Pancreas (tissue), 10 donors: ENCODE data around the gene TMEM109. TPM values are rescaled to one million over a fixed set of nuclear protein-coding genes. Genes with fewer than 3 reads are reported as not detected.

ENCODE experiments used
- ATAC-seq, 4 donors: fragments of 200-7000 bp; cut with Tn5 transposase; one replicate each; pipeline versions ENCODE4 v1.8.0 to v1.9.1; 2020; ENCODE audit warnings: mild to moderate bottlenecking in 4 of 4, moderate library complexity in 4 of 4
- DNase-seq, 6 donors: peaks; one replicate each; pipeline ENCODE4 v3.0.0-alpha.2; 2020
- FAIRE-seq: peaks from 2 replicates; lab custom pipeline; 2012; peaks lifted over from hg19 to GRCh38; lab: Jason Lieb, UNC
- H3K27ac ChIP-seq, 4 donors: fragments of 200-600 bp; sonication (generic); 1 replicate in 3 of 4; 2 replicates in 1 of 4; pipeline versions ENCODE4 v1.5.0 to v1.8.0; 2020
- H3K27me3 ChIP-seq, 4 donors: fragments of 200-600 bp; one replicate each; pipeline ENCODE4 v1.8.0; 2021
- H3K36me3 ChIP-seq, 3 donors: fragments of 200-600 bp; sonication (generic) in 1 of 3; one replicate each; pipeline versions ENCODE4 v1.5.0 to v1.8.0; 2020 to 2021
- H3K4me1 ChIP-seq, 3 donors: fragments of 200-600 bp; one replicate each; pipeline ENCODE4 v1.8.0; 2021
- H3K4me3 ChIP-seq, 4 donors: fragments of 200-600 bp; sonication (generic) in 2 of 4; one replicate each; pipeline versions ENCODE4 v1.5.0 to v1.8.0; 2020 to 2021
- H3K9me3 ChIP-seq, 4 donors: fragments of 200-600 bp; one replicate each; pipeline ENCODE4 v1.8.0; 2021
- WGBS, 2 donors: extraction: QIAGEN DNeasy Blood & Tissue Kit; methylation state at CpG; one replicate each; pipeline ENCODE4 v1.1.7; 2013; 5-methylcytosine and 5-hydroxymethylcytosine counted together
- intact Hi-C, 3 donors: fragments of 100-400 bp; cut with DNase I; formaldehyde crosslinking; loops; one replicate each; pipeline versions ENCODE4 v1.11.1 to v1.14.2; 2022
- polyA plus RNA-seq, 2 donors: library from polyadenylated mRNA; stranded (reverse); fragments of 200-250 nt; gene quantifications; one replicate each; pipeline ENCODE4 v1.2.3, GENCODE V29; 2013
- total RNA-seq, 6 donors: library from RNA; stranded (reverse); fragmentation: NEBNext Ultra II Directional in 4 of 6; extraction: Animal tissue kit (Norgen Biotek cat#: 25700) in 4 of 6; gene quantifications; one replicate each; pipeline versions ENCODE4 v1.2.1 to v1.2.4, GENCODE V29; 2021 to 2023
- TF ChIP-seq, protein P1 (sequence below), 4 donors: fragments of 200-600 bp; sonication (generic) in 3 of 4; IDR thresholded peaks; one replicate each; pipeline versions ENCODE4 v1.5.0 to v1.8.0; 2021; ENCODE audit warnings: antibody characterized with exemption in 4 of 4
- donor health status: healthy with polysubstance abuse.
- donor health status: DM: no; HTN: no; CAD: no; lungs with moderate emphysema.
- donor health status: DM: no; HTN: no; CAD: no.
- donor health status: control.
- donor health status: control.
- donor health status: Bipolar disorder and iron deficiency.
- donor health status: DM: yes; HTN: yes; CAD: no.
- donor health status: DM: no; HTN: no; CAD: no.
- donor health status: DM: no; HTN: no; CAD: no.
- donor health status: DM: yes; HTN: yes; CAD: no.

The TMEM109 gene
- total and polyA plus RNA-seq, 8 donors = 28.2 to 53.0 (median 40.0) TPM

DNA sequence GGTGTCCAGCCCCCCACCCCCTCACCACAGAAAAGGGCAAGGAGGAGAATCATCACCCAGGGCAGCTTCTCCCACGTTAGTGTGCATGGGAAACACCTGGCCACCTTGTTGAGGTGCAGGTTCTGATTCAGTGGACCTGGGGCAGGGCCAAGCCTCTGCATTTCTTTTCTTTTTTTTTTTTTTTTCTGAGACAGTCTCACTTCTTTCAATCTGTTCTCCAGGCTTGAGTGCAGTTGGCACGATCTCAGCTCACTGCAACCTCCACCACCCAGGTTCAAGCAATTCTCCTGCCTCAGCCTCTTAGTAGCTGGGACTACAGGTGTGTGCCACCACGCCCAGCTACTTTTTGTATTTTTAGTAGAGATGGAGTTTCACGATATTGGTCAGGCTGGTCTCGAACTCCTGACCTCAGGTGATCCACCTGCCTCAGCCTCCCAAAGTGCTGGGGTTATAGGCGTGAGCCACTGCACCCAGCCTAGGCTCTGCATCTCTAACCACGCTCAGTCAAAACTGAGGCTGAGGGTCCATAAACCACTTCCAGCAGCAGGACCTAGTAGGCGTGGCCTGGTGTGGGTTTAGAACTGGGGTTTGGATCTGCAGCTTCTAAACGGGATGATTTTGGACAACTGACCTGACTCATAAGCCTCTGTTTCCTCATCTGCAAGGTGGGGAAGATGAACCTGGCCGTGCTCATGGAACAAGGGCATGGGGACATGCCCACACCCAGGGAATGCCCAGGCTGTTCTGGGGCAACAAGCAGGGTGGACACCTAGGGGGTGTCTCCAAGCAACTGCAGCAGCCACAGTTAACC is 45.9 kb upstream of the TMEM109 start:
- ATAC-seq (no peak), FAIRE-seq (no peak), DNase-seq (peak in 1 of 6 donors; percentile 3)
- no peaks in the 10 kb centered on the region for H3K36me3 ChIP-seq
- intact Hi-C loops = no loop called here
- H3K27ac ChIP-seq = no peak overlapping the region
- no peaks in the 10 kb centered on the region for H3K4me1 ChIP-seq
- H3K4me3 ChIP-seq = no peak overlapping the region
- TF ChIP-seq, protein P1, sequence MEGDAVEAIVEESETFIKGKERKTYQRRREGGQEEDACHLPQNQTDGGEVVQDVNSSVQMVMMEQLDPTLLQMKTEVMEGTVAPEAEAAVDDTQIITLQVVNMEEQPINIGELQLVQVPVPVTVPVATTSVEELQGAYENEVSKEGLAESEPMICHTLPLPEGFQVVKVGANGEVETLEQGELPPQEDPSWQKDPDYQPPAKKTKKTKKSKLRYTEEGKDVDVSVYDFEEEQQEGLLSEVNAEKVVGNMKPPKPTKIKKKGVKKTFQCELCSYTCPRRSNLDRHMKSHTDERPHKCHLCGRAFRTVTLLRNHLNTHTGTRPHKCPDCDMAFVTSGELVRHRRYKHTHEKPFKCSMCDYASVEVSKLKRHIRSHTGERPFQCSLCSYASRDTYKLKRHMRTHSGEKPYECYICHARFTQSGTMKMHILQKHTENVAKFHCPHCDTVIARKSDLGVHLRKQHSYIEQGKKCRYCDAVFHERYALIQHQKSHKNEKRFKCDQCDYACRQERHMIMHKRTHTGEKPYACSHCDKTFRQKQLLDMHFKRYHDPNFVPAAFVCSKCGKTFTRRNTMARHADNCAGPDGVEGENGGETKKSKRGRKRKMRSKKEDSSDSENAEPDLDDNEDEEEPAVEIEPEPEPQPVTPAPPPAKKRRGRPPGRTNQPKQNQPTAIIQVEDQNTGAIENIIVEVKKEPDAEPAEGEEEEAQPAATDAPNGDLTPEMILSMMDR (IDR thresholded peaks at IDR 0.05) = no peak
- no peaks in the 10 kb centered on the region for H3K27me3 ChIP-seq
- 71 to 79% methylated on average over 10 of the region's 10 CpGs for WGBS, 2 donors
- H3K9me3 ChIP-seq = no peaks in the 10 kb centered on the region

DNA sequence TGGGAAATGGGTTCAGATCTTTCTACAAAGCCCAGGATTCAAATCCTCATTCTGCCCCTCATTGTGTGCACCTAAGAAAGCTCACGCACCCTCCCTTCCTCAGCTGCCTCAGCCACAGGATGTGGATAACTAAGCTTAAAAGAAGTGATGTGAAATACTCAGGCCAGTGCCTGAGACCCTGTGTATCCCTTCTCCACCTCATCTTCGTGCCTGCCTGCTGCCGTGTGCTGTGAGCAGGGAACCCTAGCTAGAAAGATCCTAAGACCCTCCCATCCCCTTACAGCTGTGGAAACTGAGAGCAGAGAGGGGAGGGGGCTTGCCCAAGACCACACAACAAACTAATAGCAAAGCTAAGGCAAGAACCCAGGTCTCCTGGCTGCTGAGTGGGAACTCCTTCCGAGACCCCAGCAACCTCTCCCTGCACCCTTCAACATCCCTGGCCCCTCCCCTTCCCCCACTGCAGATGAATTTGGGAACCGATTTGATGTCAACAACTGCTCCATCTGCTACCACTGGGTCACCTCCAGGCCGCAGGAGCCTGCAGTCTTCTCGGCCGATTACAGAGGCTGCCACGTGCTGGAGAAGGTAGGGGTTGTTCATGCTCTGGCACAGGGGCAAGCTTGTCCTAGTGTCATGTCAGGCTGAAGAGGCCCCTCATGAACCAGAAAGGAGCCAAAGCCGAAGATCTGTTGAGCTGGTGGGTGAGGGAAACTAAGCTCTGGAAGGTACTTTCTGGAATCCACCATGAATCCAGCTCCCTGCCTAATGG is 45.1 kb upstream of the TMEM109 start:
- Histone ChIP-seq H3K27me3 (no peaks in the 10 kb centered on the region), H3K4me1 (no peaks in the 10 kb centered on the region), H3K4me3 (no peak overlapping the region), H3K9me3 (no peaks in the 10 kb centered on the region), H3K36me3 (no peaks in the 10 kb centered on the region), H3K27ac (no peak overlapping the region)
- intact Hi-C loops = no loop called here
- no peak for FAIRE-seq
- TF ChIP-seq, protein P1 (IDR thresholded peaks at IDR 0.05) = no peak
- no peak for DNase-seq
- ATAC-seq = no peak
- WGBS, 2 donors = 59 to 70% methylated on average over 10 of the region's 10 CpGs

DNA sequence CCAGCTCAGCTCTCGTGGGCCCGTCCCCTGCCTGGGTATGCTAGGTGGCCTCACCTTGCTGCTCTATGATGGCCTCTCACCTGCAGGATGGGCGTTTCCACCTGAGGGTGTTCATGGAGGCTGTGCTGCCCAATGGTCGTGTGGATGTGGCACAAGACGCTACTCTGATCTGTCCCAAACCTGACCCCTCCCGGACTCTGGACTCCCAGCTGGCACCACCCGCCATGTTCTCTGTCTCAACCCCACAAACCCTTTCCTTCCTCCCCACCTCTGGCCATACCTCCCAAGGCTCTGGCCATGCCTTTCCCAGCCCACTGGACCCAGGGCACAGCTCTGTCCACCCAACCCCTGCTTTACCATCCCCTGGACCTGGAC is 44.5 kb upstream of the TMEM109 start:
- Histone ChIP-seq H3K36me3 (no peaks in the 10 kb centered on the region), H3K27me3 (no peaks in the 10 kb centered on the region), H3K4me3 (no peak overlapping the region), H3K9me3 (no peaks in the 10 kb centered on the region), H3K4me1 (no peaks in the 10 kb centered on the region), H3K27ac (no peak overlapping the region)
- TF ChIP-seq, protein P1 (IDR thresholded peaks at IDR 0.05) = no peak
- ATAC-seq = no peak
- no peak for DNase-seq
- 83 to 87% methylated on average over 6 to 7 of the region's 7 CpGs for WGBS, 2 donors
- intact Hi-C loops = no loop called here
- no peak for FAIRE-seq

DNA sequence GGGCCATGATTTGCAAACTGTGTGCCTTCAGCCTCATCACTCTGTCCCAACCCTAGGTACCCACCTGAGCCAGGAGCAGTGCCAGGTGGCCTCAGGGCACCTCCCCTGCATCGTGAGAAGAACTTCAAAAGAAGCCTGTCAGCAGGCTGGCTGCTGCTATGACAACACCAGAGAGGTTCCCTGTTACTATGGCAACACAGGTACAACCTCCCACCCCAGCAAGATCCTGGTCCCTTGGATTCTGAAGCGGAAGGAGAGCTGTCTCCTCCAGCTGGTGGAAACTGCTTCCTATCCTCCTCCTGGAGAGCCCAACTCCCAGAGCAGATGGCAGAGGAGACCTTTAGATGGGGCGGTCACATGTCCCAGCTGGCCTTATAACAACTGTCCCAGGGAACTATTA is 43.7 kb upstream of the TMEM109 start:
- H3K4me3 ChIP-seq = no peak overlapping the region
- no peaks in the 10 kb centered on the region for H3K9me3 ChIP-seq
- H3K27me3 ChIP-seq = no peaks in the 10 kb centered on the region
- intact Hi-C loops = no loop called here
- ATAC-seq (peak in 3 of 4 donors; percentile 15 to 66 (median 30)), DNase-seq (no peak), FAIRE-seq (no peak)
- TF ChIP-seq, protein P1 (IDR thresholded peaks at IDR 0.05) = no peak
- no peak overlapping the region for H3K27ac ChIP-seq
- H3K36me3 ChIP-seq = no peaks in the 10 kb centered on the region
- no peaks in the 10 kb centered on the region for H3K4me1 ChIP-seq
- WGBS, 2 donors = 63 to 64% methylated on average over 3 of the region's 3 CpGs
